ENCODE measurements around the gene ZEB2.

- TF ChIP-seq CTCF (IDR thresholded peaks at IDR 0.05; ENCODE audit: extremely low read depth in 1 of 2, insufficient read depth in 1 of 2, low read depth in 1 of 2, low read length in 2 of 2) (no peak), FOS (IDR thresholded peaks at IDR 0.05; ENCODE audit: borderline replicate concordance, insufficient read depth, low read length) (no peak)
These were observed 38.3 kb downstream of the ZEB2 start for GRCh38 chr2:144481666-144482065.

All from endothelial cell of umbilical vein (primary cell).